Fibroblast of lung (primary cell): ENCODE results near the gene BCCIP. TPM values are rescaled to one million over a fixed set of nuclear protein-coding genes. Genes with fewer than 3 reads are reported as not detected.

Experiments used
- DNase-seq, 2 donors: peaks; one replicate each; pipeline versions ENCODE4 v3.0.0 to v3.0.0-alpha.2; 2010; ENCODE audit warnings: low read depth in 2 of 2
- H2AFZ ChIP-seq: 2 replicates; pipeline ENCODE4 v1.5.1; 2012; ENCODE audit warnings: low read length, control low read depth, inconsistent platforms
- H3K27ac ChIP-seq: 2 replicates; pipeline ENCODE4 v1.5.1; 2011; ENCODE audit warnings: low read length, control low read depth; ENCODE audit not compliant: insufficient read depth
- H3K27me3 ChIP-seq: 2 replicates; pipeline ENCODE4 v1.5.1; 2011; ENCODE audit warnings: mild to moderate bottlenecking, low read length; ENCODE audit not compliant: control insufficient read depth, insufficient read depth
- H3K36me3 ChIP-seq: 2 replicates; pipeline ENCODE4 v1.5.1; 2011; ENCODE audit warnings: low read length; ENCODE audit not compliant: control insufficient read depth, insufficient read depth
- H3K4me1 ChIP-seq: 2 replicates; pipeline ENCODE4 v1.5.1; 2011; ENCODE audit warnings: low read length; ENCODE audit not compliant: control insufficient read depth, insufficient read depth; ENCODE audit errors: extremely low read depth
- H3K4me2 ChIP-seq: 2 replicates; pipeline ENCODE4 v1.5.1; 2011; ENCODE audit warnings: low read length, control low read depth; ENCODE audit not compliant: insufficient read depth; ENCODE audit errors: extremely low read depth
- H3K4me3 ChIP-seq, 4 experiments: fragments of 200-600 bp in 1 of 4; sonication (generic) in 1 of 4; replicated peaks in 1 of 4; 2 replicates each; pipeline ENCODE4 v1.5.1; 2011 to 2016; ENCODE audit warnings: low read length in 4 of 4, low read depth in 3 of 4, mild to moderate bottlenecking in 3 of 4, control low read depth in 2 of 4, inconsistent platforms in 1 of 4, mixed read lengths in 1 of 4; ENCODE audit not compliant: insufficient read depth in 1 of 4; ENCODE audit errors: control extremely low read depth in 1 of 4
- H3K79me2 ChIP-seq: 2 replicates; pipeline ENCODE4 v1.5.1; 2012; ENCODE audit warnings: mild to moderate bottlenecking, low read length, inconsistent platforms; ENCODE audit not compliant: control insufficient read depth, insufficient read depth
- H3K9ac ChIP-seq: 2 replicates; pipeline ENCODE4 v1.5.1; 2011; ENCODE audit warnings: mild to moderate bottlenecking, low read length, control low read depth; ENCODE audit not compliant: insufficient read depth
- H3K9me3 ChIP-seq: 2 replicates; pipeline ENCODE4 v1.5.1; 2012; ENCODE audit warnings: low read depth, low read length; ENCODE audit not compliant: control insufficient read depth, insufficient read depth
- H4K20me1 ChIP-seq: 2 replicates; pipeline ENCODE4 v1.5.1; 2011; ENCODE audit warnings: low read length; ENCODE audit not compliant: control insufficient read depth, insufficient read depth; ENCODE audit errors: extremely low read depth
- EZH2 ChIP-seq: IDR thresholded peaks from 2 replicates; pipeline ENCODE4 v1.5.1; 2012; ENCODE audit warnings: low read length, control low read depth, mild to moderate bottlenecking; ENCODE audit errors: missing control alignments
- polyA plus RNA-seq, 2 donors: library from polyadenylated mRNA; depleted of rRNA in 1 of 2; stranded (reverse) in 1 of 2; unstranded in 1 of 2; fragments of >200 nt; gene quantifications; 2 replicates each; pipeline ENCODE4 v1.2.1, GENCODE V29; 2011 to 2012; ENCODE audit warnings: missing spikeins in 1 of 2
- total RNA-seq: library from RNA; depleted of rRNA; stranded (reverse); fragments of >200 nt; gene quantifications from 2 replicates; pipeline ENCODE4 v1.2.1, GENCODE V29; 2014
- TF ChIP-seq, protein P1 (sequence below), 2 donors: IDR thresholded peaks in 1 of 2; conservative IDR thresholded peaks in 1 of 2; 1 replicate in 1 of 2; 2 replicates in 1 of 2; pipeline ENCODE4 v1.5.1; 2011 to 2012; ENCODE audit warnings: low read length in 2 of 2, control low read depth in 1 of 2, inconsistent platforms in 1 of 2, low read depth in 1 of 2, mild to moderate bottlenecking in 1 of 2

Gene BCCIP
- total and polyA plus RNA-seq, 2 donors (not counting 1 experiment from before 2014, with no cell fraction given), result 32.0 to 72.2 TPM

DNA sequence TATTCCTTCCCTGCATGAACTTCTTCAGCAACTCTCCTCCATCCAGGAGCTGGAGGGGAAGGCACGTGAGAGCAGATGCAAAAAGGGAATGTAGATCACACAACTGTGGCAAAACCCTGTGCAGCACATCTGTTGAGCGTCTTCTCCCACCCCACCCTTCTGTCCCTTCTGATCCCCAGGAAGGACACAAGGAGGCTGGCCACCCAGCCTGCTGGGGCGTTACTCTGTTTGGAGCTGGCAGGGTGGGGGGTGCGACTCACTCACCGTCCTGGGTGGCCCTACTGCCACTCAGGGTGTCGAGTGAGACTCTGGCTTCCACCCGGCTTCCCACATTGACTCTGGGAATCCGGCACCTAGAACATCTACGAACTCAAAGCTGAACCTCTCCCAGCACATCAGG lies 37.6 kb upstream of the BCCIP start:
- H3K4me3 ChIP-seq, result no peak overlapping the region
- H3K9me3 ChIP-seq, result no peaks in the 10 kb centered on the region
- no peak overlapping the region for H2AFZ ChIP-seq
- H3K27ac ChIP-seq, result no peak overlapping the region
- H3K27me3 ChIP-seq, result no peaks in the 10 kb centered on the region
- TF ChIP-seq, protein P1, sequence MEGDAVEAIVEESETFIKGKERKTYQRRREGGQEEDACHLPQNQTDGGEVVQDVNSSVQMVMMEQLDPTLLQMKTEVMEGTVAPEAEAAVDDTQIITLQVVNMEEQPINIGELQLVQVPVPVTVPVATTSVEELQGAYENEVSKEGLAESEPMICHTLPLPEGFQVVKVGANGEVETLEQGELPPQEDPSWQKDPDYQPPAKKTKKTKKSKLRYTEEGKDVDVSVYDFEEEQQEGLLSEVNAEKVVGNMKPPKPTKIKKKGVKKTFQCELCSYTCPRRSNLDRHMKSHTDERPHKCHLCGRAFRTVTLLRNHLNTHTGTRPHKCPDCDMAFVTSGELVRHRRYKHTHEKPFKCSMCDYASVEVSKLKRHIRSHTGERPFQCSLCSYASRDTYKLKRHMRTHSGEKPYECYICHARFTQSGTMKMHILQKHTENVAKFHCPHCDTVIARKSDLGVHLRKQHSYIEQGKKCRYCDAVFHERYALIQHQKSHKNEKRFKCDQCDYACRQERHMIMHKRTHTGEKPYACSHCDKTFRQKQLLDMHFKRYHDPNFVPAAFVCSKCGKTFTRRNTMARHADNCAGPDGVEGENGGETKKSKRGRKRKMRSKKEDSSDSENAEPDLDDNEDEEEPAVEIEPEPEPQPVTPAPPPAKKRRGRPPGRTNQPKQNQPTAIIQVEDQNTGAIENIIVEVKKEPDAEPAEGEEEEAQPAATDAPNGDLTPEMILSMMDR (conservative IDR thresholded peaks at IDR 0.05 in 1 of 2, IDR thresholded peaks at IDR 0.05 in 1 of 2; ENCODE audit: low read depth in 1 of 2, low read length in 2 of 2), result no peak
- TF ChIP-seq EZH2, result no peak
- H3K4me2 ChIP-seq, result no peak overlapping the region
- H3K4me1 ChIP-seq, result no peaks in the 10 kb centered on the region
- H3K9ac ChIP-seq, result no peak overlapping the region
- H4K20me1 ChIP-seq, result no peaks in the 10 kb centered on the region
- no peaks in the 10 kb centered on the region for H3K79me2 ChIP-seq
- H3K36me3 ChIP-seq, result no peaks in the 10 kb centered on the region
- no peak for DNase-seq

DNA sequence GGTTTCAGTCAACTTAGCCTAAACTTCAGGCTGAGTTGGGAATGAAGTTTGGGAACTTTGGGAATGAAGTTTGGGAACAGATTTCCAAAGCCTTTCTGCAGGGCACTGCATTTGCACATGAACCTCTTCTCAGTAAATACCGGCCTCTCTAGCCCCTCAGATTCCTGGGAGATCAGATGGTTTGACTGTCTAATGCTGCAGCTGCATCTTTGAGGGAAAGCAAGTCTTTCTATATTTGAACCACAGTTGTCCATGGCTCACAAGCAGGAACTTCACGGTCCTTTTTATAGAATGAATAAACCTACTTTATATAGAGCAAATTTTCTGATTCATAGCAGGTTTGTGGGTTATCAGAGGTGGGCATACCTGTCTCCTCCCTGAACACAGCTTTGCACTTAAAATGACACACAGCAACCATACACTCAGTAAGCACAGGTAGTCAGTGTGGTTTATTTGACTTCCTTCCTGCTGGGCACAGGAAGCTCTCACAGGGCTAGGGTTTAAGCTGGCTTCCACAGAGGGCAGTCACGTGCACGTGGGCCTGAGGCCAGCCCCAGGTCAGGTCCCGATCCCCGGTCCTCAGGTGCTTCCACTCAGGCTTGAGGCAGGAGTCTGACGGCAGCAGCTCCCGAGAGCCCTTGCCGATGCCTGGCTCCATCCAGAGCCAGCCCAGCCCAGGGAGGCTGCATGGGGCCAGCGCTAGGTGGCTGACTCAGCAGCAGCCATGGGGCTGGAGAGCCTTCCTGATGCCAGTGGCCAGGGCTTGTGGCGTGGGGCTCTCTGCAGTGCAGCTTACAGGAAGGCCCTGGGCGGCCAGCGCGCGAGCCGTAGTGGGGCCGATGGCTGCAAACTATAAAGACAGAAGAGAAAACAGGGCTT lies 35.0 kb upstream of the BCCIP start:
- no peak for DNase-seq
- H4K20me1 ChIP-seq, result no peaks in the 10 kb centered on the region
- no peaks in the 10 kb centered on the region for H3K4me1 ChIP-seq
- no peaks in the 10 kb centered on the region for H3K9me3 ChIP-seq
- H2AFZ ChIP-seq, result no peak overlapping the region
- H3K79me2 ChIP-seq, result no peaks in the 10 kb centered on the region
- H3K27me3 ChIP-seq, result no peaks in the 10 kb centered on the region
- no peaks in the 10 kb centered on the region for H3K36me3 ChIP-seq
- TF ChIP-seq, protein P1 (conservative IDR thresholded peaks at IDR 0.05 in 1 of 2, IDR thresholded peaks at IDR 0.05 in 1 of 2; ENCODE audit: low read depth in 1 of 2, low read length in 2 of 2), result no peak
- no peak for TF ChIP-seq EZH2
- no peak overlapping the region for H3K4me3 ChIP-seq
- no peak overlapping the region for H3K27ac ChIP-seq
- no peak overlapping the region for H3K9ac ChIP-seq
- H3K4me2 ChIP-seq, result no peak overlapping the region

DNA sequence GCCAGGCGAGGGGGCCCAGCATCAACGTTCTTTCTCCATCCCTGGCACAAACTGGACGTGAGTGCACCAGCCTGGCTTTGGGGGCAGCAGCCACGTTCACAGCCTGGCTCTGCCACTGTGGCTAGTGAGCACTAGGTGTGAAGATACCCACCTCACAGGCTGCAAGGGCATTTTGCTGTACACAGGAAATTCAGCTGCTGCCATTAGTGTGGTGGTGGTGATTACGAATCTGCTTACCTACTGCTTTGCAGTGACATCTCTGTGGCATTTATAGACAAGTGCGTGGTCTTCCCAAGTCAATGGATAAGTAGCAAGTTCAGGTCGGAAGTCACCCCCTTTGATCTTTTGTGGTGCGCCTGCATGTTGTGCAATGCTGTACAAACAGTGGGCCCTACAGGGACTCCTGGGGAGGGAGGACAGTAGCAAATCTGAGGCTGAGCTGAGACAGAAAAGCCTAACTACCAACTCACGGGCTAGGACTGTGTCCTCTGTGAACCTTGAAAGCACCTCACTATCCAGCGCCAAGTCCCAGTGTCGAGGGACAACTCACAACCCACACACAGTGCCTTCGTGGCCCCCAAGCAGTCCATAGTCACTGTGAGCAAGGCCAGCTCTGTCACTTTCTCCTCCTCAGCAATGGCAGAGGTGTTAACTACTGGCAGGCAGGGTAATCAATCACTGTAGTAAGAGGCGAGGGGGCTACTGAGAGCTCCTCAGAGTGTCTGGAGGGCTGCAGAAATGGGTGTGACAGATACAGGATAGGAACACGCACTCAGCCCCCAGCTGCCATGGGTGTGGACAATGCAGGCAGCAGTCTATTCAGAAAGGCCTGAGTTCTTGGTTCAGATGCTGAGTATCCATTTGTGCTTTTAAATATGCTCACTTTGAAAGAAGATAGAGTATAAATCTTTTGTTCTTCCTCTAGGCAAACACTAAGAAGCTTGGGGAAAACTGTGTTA lies 30.7 kb upstream of the BCCIP start:
- no peak for DNase-seq
- H3K4me2 ChIP-seq, result no peak overlapping the region
- no peaks in the 10 kb centered on the region for H3K27me3 ChIP-seq
- no peaks in the 10 kb centered on the region for H4K20me1 ChIP-seq
- H3K4me3 ChIP-seq, result no peak overlapping the region
- H2AFZ ChIP-seq, result no peak overlapping the region
- no peak for TF ChIP-seq EZH2
- TF ChIP-seq, protein P1 (conservative IDR thresholded peaks at IDR 0.05 in 1 of 2, IDR thresholded peaks at IDR 0.05 in 1 of 2; ENCODE audit: low read depth in 1 of 2, low read length in 2 of 2), result no peak
- no peaks in the 10 kb centered on the region for H3K79me2 ChIP-seq
- no peaks in the 10 kb centered on the region for H3K4me1 ChIP-seq
- H3K9me3 ChIP-seq, result no peaks in the 10 kb centered on the region
- no peak overlapping the region for H3K27ac ChIP-seq
- H3K36me3 ChIP-seq, result peaks cover 6% of the 10 kb centered on the region
- H3K9ac ChIP-seq, result no peak overlapping the region
